Neutrophil (primary cell): ENCODE results near the gene DDX1.

Experiments used
- H3K27ac ChIP-seq: fragments of 200-600 bp; sonication (generic); 2 replicates; pipeline ENCODE4 v1.5.1; 2016; ENCODE audit warnings: mild to moderate bottlenecking, moderate library complexity
- H3K27me3 ChIP-seq: fragments of 200-600 bp; sonication (generic); 2 replicates; pipeline ENCODE4 v1.6.0; 2016; ENCODE audit warnings: mild to moderate bottlenecking
- H3K36me3 ChIP-seq: fragments of 200-600 bp; sonication (generic); 2 replicates; pipeline ENCODE4 v1.5.1; 2017
- H3K4me1 ChIP-seq, 2 experiments: fragments of 200-600 bp in 1 of 2; sonication (generic) in 1 of 2; 1 replicate in 1 of 2; 2 replicates in 1 of 2; pipeline versions ENCODE4 v1.5.1 to v1.6.1; 2013 to 2016; ENCODE audit warnings: low read depth in 1 of 2, low read length in 1 of 2, mild to moderate bottlenecking in 1 of 2, moderate library complexity in 1 of 2; ENCODE audit not compliant: control insufficient read depth in 1 of 2, insufficient read depth in 1 of 2
- H3K4me3 ChIP-seq, 2 experiments: fragments of 200-600 bp in 1 of 2; sonication (generic) in 1 of 2; 1 replicate in 1 of 2; 2 replicates in 1 of 2; pipeline ENCODE4 v1.5.1; 2013 to 2016; ENCODE audit warnings: low read depth in 1 of 2, low read length in 1 of 2, mild to moderate bottlenecking in 1 of 2, moderate library complexity in 1 of 2
- H3K9me3 ChIP-seq: fragments of 200-600 bp; sonication (generic); 2 replicates; pipeline ENCODE4 v1.5.1; 2016
- TF ChIP-seq, protein P1 (sequence below): fragments of 200-600 bp; sonication (generic); IDR thresholded peaks from 2 replicates; pipeline ENCODE4 v1.5.1; 2016; ENCODE audit warnings: antibody characterized with exemption

DDX1 gene

DNA sequence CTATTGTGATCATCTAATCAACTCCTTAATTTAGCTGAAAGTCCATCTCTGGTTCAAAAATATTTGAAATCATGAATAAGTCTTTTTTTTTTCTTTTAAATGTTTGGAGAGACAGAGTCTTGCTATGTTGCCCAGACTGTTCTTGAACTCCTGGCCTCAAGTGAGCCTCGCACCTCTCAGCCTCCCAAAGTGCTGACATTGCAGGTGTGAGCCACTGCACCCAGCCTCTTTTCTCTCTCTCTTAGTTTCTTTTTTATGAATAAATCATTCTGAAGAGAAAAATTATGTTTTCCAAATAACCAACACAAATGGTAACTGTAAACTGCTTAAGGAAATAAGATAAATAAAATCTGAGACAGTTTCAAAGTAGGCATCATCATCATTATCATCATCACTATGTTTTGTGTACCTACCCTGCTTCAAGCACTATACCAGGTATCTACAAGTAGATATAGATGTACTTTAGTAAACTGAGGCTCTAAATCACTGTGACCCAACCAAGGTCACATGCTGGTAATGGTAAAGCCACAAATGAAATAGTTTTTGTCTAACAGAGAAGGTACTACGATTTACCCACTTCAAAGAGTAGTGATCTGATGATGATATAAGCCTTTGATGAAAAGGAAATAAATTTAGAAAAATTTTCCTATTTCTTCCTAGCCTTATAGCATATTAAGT is 25.5 kb upstream of the DDX1 start:
- Histone ChIP-seq H3K4me1 (peaks cover 0 to 7% of the 10 kb centered on the region in 2 experiments), H3K4me3 (no peak overlapping the region), H3K36me3 (no peaks in the 10 kb centered on the region), H3K9me3 (no peaks in the 10 kb centered on the region), H3K27me3 (peaks cover 31% of the 10 kb centered on the region), H3K27ac (no peak overlapping the region)
- TF ChIP-seq, protein P1, sequence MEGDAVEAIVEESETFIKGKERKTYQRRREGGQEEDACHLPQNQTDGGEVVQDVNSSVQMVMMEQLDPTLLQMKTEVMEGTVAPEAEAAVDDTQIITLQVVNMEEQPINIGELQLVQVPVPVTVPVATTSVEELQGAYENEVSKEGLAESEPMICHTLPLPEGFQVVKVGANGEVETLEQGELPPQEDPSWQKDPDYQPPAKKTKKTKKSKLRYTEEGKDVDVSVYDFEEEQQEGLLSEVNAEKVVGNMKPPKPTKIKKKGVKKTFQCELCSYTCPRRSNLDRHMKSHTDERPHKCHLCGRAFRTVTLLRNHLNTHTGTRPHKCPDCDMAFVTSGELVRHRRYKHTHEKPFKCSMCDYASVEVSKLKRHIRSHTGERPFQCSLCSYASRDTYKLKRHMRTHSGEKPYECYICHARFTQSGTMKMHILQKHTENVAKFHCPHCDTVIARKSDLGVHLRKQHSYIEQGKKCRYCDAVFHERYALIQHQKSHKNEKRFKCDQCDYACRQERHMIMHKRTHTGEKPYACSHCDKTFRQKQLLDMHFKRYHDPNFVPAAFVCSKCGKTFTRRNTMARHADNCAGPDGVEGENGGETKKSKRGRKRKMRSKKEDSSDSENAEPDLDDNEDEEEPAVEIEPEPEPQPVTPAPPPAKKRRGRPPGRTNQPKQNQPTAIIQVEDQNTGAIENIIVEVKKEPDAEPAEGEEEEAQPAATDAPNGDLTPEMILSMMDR = no peak

DNA sequence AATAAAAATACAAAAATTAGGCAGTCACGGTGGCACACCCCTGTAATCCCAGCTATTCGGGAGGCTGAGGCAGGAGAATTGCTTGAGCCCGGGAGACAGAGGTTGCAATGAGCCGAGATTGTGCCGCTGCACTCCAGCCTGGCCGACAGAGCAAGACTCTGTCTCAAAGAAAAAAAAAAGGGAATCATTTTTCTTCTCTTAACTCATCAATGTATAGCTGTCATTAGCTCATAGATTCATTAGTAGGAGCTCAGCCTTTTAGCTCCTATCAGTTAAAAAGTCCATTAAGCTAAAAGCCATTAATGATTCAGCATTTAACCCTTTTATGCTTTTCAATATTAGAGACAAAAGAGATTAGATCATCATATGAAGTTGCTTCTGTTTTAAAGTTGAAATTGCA is 24.8 kb upstream of the DDX1 start:
- TF ChIP-seq, protein P1 = no peak
- Histone ChIP-seq H3K27me3 (peaks cover 31% of the 10 kb centered on the region), H3K4me3 (no peak overlapping the region), H3K27ac (no peak overlapping the region), H3K36me3 (no peaks in the 10 kb centered on the region), H3K4me1 (peaks cover 0 to under 1% of the 10 kb centered on the region in 2 experiments), H3K9me3 (no peaks in the 10 kb centered on the region)

DNA sequence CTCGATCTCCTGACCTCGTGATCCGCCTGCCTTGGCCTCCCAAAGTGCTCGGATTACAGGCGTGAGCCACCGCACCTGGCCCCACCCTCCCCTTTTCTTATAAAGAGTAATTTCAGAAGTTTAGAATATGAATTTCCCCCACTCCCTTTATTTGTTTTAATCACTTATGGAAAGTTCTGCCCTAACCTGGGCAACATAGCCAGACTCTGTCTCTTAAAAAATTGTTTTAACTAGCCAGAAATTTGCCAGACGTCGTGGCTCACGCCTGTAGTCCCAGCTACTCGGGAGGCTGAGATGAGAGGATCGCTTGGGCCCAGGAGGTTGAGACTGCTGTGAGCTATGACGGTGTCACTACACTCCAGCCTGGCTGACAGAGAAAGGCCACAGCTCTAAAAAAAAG is 22.8 kb upstream of the DDX1 start:
- Histone ChIP-seq H3K4me3 (no peak overlapping the region), H3K36me3 (no peaks in the 10 kb centered on the region), H3K9me3 (no peaks in the 10 kb centered on the region), H3K27me3 (peaks cover 23% of the 10 kb centered on the region), H3K4me1 (no peaks in the 10 kb centered on the region), H3K27ac (no peak overlapping the region)
- TF ChIP-seq, protein P1 = no peak

DNA sequence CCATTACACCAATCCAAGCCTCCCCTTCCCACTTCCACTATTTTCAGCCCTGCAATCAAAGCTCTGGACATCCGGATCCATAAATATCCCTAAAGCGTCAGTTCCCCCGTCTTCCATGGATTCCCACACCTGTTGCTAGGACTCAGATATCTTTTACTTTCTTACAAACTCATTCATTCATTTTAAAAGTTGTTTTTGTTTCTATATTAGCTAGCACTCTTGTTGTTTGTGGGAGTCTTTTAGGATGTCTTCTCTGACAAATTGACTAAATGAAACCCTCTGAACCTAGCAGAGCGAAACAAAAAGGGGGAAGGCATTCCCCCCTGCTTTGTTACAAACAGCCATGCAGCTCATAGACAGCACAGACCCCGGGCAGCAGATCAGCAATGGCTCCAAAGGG is 21.6 kb upstream of the DDX1 start:
- TF ChIP-seq, protein P1 = no peak
- no peak overlapping the region for H3K4me3 ChIP-seq
- peaks cover 12% of the 10 kb centered on the region for H3K27me3 ChIP-seq

DNA sequence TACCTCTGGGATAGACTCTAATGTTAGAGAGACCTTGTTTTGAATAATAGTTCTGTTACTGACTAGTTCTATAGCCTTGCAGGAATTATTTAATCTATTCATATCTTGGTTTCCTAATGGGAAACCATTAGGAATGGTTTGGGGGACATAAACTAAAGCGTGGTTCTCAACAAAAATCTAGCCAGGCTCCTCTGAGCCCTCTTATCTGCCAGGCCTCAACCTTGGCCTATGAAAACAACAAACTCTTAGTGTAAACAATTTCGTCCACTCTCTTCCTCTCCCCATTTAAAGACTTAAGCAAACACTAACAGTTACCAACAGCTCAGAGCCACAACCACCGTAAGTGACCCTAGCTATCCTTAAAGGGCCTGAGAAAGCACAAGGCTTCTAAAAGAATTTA is 19.9 kb upstream of the DDX1 start:
- Histone ChIP-seq H3K27ac (no peak overlapping the region), H3K27me3 (no peaks in the 10 kb centered on the region), H3K9me3 (no peaks in the 10 kb centered on the region), H3K4me3 (no peak overlapping the region), H3K36me3 (no peaks in the 10 kb centered on the region), H3K4me1 (no peaks in the 10 kb centered on the region)
- TF ChIP-seq, protein P1 = no peak

More for the DNA sequence above, 21.6 kb upstream of the DDX1 start:
- Histone ChIP-seq H3K9me3 (no peaks in the 10 kb centered on the region), H3K4me1 (no peaks in the 10 kb centered on the region), H3K36me3 (no peaks in the 10 kb centered on the region), H3K27ac (no peak overlapping the region)
